Measurements from ENCODE around the gene HSPG2.

The HSPG2 gene

GRCh38 chr1:21824926-21825325 is 112.2 kb downstream of the HSPG2 start:
- no peaks in the 10 kb centered on the region for H3K27me3 Mint-ChIP-seq
- no peaks in the 10 kb centered on the region for H3K9me3 Mint-ChIP-seq (ENCODE audit: low read depth)
- H3K27ac Mint-ChIP-seq = no peak overlapping the region
- no peaks in the 10 kb centered on the region for H3K4me1 Mint-ChIP-seq (ENCODE audit: low read depth)
- H3K4me3 Mint-ChIP-seq = no peak overlapping the region
- no peaks in the 10 kb centered on the region for H3K36me3 Mint-ChIP-seq

GRCh38 chr1:21823980-21824702 is 113.0 kb downstream of the HSPG2 start:
- Mint-ChIP-seq H3K27ac (no peak overlapping the region), H3K36me3 (no peaks in the 10 kb centered on the region), H3K9me3 (ENCODE audit: low read depth) (no peaks in the 10 kb centered on the region), H3K27me3 (no peaks in the 10 kb centered on the region), H3K4me3 (no peak overlapping the region), H3K4me1 (ENCODE audit: low read depth) (no peaks in the 10 kb centered on the region)

GRCh38 chr1:21823206-21823979 is 113.7 kb downstream of the HSPG2 start:
- H3K4me1 Mint-ChIP-seq (ENCODE audit: low read depth) = peaks cover 2% of the 10 kb centered on the region
- H3K27ac Mint-ChIP-seq = no peak overlapping the region

DNA sequence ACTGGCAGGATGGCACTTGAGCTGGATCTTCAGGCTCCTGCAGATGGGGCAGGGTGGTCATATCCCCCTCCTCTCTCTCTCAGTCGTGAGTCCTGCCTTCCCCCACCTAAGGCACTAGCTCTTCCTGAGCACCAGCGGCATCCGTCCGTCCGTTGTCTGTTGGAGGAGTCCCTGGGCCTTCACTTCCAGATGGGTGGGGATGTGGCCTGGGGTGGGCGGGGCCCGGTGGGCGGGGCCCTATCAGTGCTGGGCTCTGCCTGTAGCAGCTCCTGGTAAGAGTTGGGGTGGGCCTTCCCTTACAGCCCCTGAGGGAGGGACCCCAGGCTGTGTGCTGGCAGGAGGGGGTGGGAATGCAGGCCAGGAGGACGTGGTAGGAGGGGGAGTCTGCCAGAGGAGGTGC is 114.8 kb downstream of the HSPG2 start:
- Mint-ChIP-seq H3K27me3 (no peaks in the 10 kb centered on the region), H3K9me3 (ENCODE audit: low read depth) (no peaks in the 10 kb centered on the region), H3K36me3 (no peaks in the 10 kb centered on the region), H3K4me3 (no peak overlapping the region), H3K4me1 (ENCODE audit: low read depth) (peaks cover 2% of the 10 kb centered on the region), H3K27ac (no peak overlapping the region)

More at GRCh38 chr1:21823206-21823979, 113.7 kb downstream of the HSPG2 start:
- Mint-ChIP-seq H3K27me3 (no peaks in the 10 kb centered on the region), H3K9me3 (ENCODE audit: low read depth) (no peaks in the 10 kb centered on the region), H3K4me3 (no peak overlapping the region), H3K36me3 (no peaks in the 10 kb centered on the region)

DNA sequence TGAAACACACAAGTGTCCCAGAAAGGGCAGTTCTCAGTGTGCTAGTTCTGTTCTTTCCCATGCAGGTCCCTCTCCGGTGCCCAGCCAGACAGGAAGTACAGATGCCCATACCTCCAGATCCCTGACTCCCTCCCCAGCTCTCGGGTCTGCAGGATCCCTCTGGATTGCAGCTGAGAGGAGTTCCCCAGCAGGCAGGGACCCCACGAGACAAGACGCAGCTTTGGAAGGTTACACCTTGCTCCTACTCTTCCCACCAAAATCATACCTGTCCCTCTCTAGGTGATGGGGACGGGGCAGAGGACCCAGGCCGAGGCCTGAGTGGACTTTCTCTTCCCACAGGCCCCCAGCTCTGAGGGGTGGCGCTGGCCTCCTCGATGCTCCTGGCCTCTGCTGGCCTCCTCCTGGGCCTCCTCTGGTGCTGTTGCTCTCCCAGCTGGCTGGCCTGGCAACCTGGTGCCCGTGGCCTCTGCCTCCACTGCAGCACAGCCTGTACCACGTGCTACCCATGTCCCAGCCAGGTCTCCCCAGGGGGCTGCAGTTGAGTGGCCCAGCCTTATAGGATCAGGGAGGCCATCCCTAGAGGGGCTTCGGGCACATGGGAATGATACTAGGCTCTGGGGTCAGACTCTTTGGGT is 115.6 kb downstream of the HSPG2 start:
- H3K27me3 Mint-ChIP-seq = no peaks in the 10 kb centered on the region
- H3K9me3 Mint-ChIP-seq (ENCODE audit: low read depth) = no peaks in the 10 kb centered on the region
- H3K27ac Mint-ChIP-seq = no peak overlapping the region

DNA sequence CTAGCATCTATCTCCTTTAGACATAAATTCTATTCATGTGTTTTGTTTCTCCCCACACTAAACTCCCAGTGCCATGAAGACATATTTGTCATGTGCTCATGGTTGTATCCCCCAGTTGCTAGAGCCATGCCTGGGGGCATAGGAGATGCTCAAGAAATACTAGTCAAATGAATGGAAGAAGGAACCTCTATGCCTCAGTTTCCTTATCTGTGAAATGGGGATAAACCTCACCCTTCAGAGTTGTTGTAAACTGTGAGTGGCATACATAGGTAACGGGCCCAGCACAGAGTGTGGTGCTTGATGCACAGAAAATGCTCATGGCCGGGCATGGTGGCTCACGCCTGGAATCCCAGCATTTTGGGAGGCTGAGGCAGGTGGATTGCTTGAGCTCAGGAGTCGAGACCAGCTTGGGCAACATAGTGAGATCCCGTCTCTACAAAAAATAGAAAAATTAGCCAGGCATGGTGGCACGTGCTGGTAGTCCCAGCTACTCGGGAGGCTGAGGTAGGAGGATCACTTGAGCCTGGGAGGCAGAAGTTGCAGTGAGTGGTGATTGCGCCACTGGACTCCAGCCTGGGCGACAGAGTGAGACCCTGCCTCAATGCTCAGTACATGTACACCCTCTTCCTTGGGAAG is 116.4 kb downstream of the HSPG2 start:
- H3K27ac Mint-ChIP-seq = no peak overlapping the region
- H3K9me3 Mint-ChIP-seq (ENCODE audit: low read depth) = no peaks in the 10 kb centered on the region
- H3K27me3 Mint-ChIP-seq = no peaks in the 10 kb centered on the region
- no peaks in the 10 kb centered on the region for H3K36me3 Mint-ChIP-seq
- H3K4me3 Mint-ChIP-seq = no peak overlapping the region
- peaks cover 2% of the 10 kb centered on the region for H3K4me1 Mint-ChIP-seq (ENCODE audit: low read depth)

More for the DNA sequence above, 115.6 kb downstream of the HSPG2 start:
- no peaks in the 10 kb centered on the region for H3K36me3 Mint-ChIP-seq
- no peak overlapping the region for H3K4me3 Mint-ChIP-seq
- peaks cover 2% of the 10 kb centered on the region for H3K4me1 Mint-ChIP-seq (ENCODE audit: low read depth)

GRCh38 chr1:21818656-21819055 is 118.5 kb downstream of the HSPG2 start:
- Mint-ChIP-seq H3K4me1 (ENCODE audit: low read depth) (peaks cover 6% of the 10 kb centered on the region), H3K36me3 (no peaks in the 10 kb centered on the region), H3K9me3 (ENCODE audit: low read depth) (no peaks in the 10 kb centered on the region), H3K4me3 (no peak overlapping the region), H3K27ac (no peak overlapping the region), H3K27me3 (peaks cover 3% of the 10 kb centered on the region)

DNA sequence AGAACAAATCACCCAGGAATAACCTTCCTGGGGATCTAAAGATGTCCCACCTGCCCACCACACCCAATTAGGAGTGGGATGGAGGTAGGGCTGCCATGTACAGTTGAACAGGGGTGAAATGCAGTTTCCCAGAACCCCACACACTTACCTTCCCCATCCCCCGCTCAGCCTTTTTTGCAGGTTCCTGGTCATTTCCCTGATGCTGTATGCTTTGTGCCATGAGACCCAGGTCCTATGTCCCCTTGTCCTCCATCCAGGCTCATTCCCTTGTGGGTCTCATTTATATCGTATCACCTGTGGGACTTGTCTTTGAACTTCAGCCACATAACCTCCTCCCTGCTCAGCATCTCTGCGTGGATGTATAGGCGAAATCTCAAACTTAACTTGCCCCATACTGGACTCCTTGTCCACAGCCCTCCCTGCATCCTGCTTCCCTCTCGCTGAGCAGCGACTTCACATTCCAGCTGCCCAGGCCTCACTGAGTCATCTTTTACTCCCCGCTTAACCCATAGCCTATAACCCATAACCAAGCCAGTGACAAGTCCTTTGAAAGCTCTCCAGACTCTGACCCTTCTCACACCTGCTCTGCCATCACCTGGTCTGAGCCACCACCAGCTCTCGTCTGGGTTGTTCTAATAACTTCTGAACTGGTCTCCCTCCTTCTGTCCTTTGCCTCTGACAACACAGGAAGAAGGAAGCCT is 120.4 kb downstream of the HSPG2 start:
- Mint-ChIP-seq H3K4me3 (no peak overlapping the region), H3K9me3 (ENCODE audit: low read depth) (no peaks in the 10 kb centered on the region), H3K27me3 (peaks cover 9% of the 10 kb centered on the region), H3K27ac (no peak overlapping the region), H3K36me3 (no peaks in the 10 kb centered on the region), H3K4me1 (ENCODE audit: low read depth) (peaks cover 6% of the 10 kb centered on the region)

DNA sequence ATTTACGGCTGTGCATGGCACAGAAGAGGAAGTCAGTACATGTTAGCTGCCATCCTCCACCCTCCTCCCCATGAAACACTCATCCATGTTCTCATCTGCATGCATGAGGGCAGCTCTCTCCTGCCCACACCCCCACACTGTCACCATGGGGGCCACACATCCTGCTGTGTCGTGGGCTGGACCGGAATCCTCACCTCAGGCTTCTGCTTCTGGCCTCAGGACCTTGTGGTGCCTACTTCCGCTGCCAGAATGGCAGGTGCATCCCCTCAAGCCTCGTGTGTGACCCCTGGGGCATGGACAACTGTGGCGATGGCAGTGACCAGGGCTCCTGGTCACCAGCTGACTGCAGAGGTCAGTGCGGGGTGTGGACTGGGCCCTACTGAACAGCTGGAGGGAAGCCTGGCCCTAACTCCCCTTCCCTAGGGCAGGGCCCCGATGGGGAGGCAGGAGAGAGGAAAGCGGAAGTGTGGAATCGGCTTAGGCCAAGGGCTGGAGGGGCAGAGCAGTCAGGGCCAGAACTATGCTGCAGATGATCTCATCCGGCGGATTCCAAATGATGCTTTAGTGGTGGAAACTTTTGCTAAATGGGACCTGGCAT is 121.3 kb downstream of the HSPG2 start:
- no peak overlapping the region for H3K27ac Mint-ChIP-seq

DNA sequence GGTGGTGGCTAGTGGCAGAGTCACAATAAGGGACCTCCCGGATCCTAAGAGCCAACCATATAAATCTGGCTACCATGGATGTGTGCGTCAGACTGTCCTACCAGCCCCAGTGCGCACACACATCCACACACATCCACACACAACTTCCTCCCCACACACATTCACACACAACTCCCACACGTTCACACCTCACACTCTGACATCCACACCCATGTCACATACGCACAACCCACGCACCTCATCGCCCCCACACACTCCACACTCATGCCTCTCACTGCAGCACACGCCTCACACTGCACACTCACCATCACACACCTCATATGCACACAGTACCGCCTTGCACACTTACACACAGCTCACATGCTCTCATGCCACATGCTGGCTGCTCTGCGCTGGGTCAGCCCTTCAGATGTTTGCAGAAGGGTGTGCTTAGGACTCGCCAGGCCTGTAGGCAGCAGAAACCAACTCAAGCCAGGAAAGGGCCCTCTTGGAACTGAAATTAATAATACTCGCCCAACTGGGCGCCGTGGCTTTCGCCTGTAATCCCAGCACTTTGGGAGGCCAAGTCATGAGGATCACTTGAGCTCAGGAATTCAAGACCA is 122.0 kb downstream of the HSPG2 start:
- Mint-ChIP-seq H3K27ac (no peak overlapping the region), H3K4me3 (peak overlapping the region; percentile 83), H3K36me3 (no peaks in the 10 kb centered on the region), H3K27me3 (peaks cover 12% of the 10 kb centered on the region), H3K9me3 (ENCODE audit: low read depth) (no peaks in the 10 kb centered on the region), H3K4me1 (ENCODE audit: low read depth) (peaks cover 6% of the 10 kb centered on the region)

More for the DNA sequence above, 121.3 kb downstream of the HSPG2 start:
- H3K4me3 Mint-ChIP-seq = no peak overlapping the region
- H3K9me3 Mint-ChIP-seq (ENCODE audit: low read depth) = no peaks in the 10 kb centered on the region
- H3K36me3 Mint-ChIP-seq = no peaks in the 10 kb centered on the region
- peaks cover 11% of the 10 kb centered on the region for H3K27me3 Mint-ChIP-seq
- peaks cover 6% of the 10 kb centered on the region for H3K4me1 Mint-ChIP-seq (ENCODE audit: low read depth)

DNA sequence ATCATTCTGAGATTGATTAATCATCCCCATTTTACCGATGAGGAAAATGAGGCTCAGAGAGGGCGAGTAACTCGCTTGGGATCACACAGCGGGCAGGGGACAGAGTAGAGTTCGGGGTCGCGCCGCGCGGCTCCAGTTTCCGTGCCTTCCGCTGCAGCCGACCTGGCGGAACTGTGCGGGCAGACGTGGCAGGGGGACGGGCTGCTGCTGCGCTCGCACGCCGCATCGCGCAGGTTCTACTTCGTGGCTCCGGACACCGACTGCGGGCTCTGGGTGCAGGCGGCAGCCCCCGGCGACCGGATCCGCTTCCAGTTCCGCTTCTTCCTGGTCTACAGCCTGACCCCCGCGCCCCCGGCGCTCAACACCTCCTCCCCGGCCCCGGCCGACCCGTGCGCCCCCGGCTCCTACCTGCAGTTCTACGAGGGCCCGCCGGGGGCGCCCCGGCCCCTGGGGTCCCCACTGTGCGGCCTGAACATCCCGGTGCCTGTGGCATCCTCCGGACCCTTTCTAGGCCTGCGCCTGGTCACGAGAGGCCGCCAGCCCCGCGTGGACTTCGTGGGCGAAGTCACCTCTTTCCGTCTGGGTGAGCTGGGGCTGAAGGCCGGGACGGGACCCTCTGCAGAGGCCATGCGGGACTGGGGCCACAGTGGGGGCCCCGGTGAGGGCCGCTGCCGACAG is 122.7 kb downstream of the HSPG2 start:
- Mint-ChIP-seq H3K27me3 (peaks cover 12% of the 10 kb centered on the region), H3K27ac (no peak overlapping the region), H3K9me3 (ENCODE audit: low read depth) (no peaks in the 10 kb centered on the region), H3K4me1 (ENCODE audit: low read depth) (peaks cover 6% of the 10 kb centered on the region), H3K4me3 (peak overlapping the region; percentile 83), H3K36me3 (no peaks in the 10 kb centered on the region)

DNA sequence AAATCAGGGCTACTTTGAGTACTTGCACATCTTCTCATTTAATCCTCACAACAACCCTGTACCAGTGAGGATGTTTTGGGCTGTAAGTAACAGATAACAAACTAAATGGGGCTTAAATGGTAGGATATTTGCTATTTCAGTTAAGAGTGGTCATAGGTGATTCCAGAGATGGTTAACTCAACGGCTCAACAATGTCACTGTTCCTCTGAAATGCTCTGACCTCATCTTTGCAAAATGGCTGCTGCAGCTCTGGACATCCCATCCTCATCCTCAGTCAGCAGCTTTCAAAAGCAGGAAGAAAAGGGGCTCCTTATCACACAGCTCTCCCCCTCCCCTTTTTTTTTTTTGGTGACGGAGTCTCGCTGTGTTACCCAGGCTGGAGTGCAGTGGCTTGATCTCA is 123.6 kb downstream of the HSPG2 start:
- Mint-ChIP-seq H3K36me3 (no peaks in the 10 kb centered on the region), H3K9me3 (ENCODE audit: low read depth) (no peaks in the 10 kb centered on the region), H3K27ac (no peak overlapping the region), H3K4me3 (peak overlapping the region; percentile 40), H3K4me1 (ENCODE audit: low read depth) (peaks cover 5% of the 10 kb centered on the region), H3K27me3 (peaks cover 12% of the 10 kb centered on the region)

- Mint-ChIP-seq H3K27ac (peak within 1 kb of the TSS; percentile 54), H3K36me3 (no peaks in the 10 kb centered on the region), H3K27me3 (peaks cover 12% of the 10 kb centered on the region), H3K9me3 (ENCODE audit: low read depth) (no peaks in the 10 kb centered on the region), H3K4me3 (no peak within 1 kb of the TSS), H3K4me1 (ENCODE audit: low read depth) (peaks cover 4% of the 10 kb centered on the region)
Observed at GRCh38 chr1:21811875-21812305, 125.2 kb downstream of the HSPG2 start, which contains the start of gene LDLRAD2. LDLRAD2 (plus strand) TSS chr1:21812265; CDS start chr1:21812452, 187 bp downstream.

All from activated naive CD8-positive, alpha-beta T cell (primary cell).